Chondrocyte (in vitro differentiated cells): ENCODE results near the gene SLC35D2. TPM values are rescaled to one million over a fixed set of nuclear protein-coding genes. Genes with fewer than 3 reads are reported as not detected.

Experiments used
- DNase-seq: peaks from one replicate; pipeline ENCODE4 v3.0.0; 2021; ENCODE audit warnings: mixed read lengths, low spot score
- H3K27ac Mint-ChIP-seq: one replicate; pipeline ENCODE4 v1.8.0; 2021; ENCODE audit warnings: mild to moderate bottlenecking, moderate library complexity, mixed read lengths; ENCODE audit not compliant: unreplicated experiment
- H3K27me3 Mint-ChIP-seq: 2 replicates; pipeline ENCODE4 v1.8.0; 2021; ENCODE audit warnings: low read depth, mixed read lengths
- H3K36me3 Mint-ChIP-seq: 2 replicates; pipeline ENCODE4 v1.8.0; 2021; ENCODE audit warnings: low read depth, mixed read lengths
- H3K4me1 Mint-ChIP-seq: 2 replicates; pipeline ENCODE4 v1.8.0; 2021; ENCODE audit warnings: low read depth, mild to moderate bottlenecking, mixed read lengths
- H3K4me3 Mint-ChIP-seq: one replicate; pipeline ENCODE4 v1.8.0; 2021; ENCODE audit warnings: mild to moderate bottlenecking, moderate library complexity, mixed read lengths; ENCODE audit not compliant: unreplicated experiment
- H3K9me3 Mint-ChIP-seq: 2 replicates; pipeline ENCODE4 v1.8.0; 2021; ENCODE audit warnings: low read depth, mixed read lengths
- total RNA-seq: library from RNA; stranded (reverse); gene quantifications from 3 replicates; pipeline ENCODE4 v1.2.1, GENCODE V29; 2021
- TF ChIP-seq, protein P1 (sequence below): fragments of 200-600 bp; sonication (generic); IDR thresholded peaks from 2 replicates; pipeline ENCODE4 v1.5.0; 2021; ENCODE audit warnings: antibody characterized with exemption, mild to moderate bottlenecking, moderate library complexity

The SLC35D2 gene
- total RNA-seq, 1 donor from 2014 or later, result 13.0 TPM

DNA sequence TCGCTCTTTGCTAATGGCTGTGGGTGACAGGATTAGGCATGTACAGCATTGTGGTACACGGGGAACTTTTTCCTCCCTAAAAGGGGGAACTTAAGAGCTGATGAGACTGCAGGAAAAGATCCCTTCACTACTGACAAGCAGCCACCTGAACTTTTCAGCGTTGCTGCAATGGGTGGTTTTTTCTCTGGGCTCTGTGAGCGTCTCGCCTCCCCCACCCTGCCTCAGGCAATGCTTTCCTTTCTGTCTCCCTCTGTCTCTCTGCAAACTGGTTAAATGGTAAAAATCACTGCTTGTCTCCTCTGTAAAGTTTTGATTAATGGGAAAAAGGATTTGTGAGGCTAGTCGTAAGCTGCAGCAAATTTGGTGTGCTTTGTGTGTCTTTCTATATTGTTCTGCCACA is 101.9 kb downstream of the SLC35D2 start:
- no peaks in the 10 kb centered on the region for H3K27me3 Mint-ChIP-seq
- no peak overlapping the region for H3K4me3 Mint-ChIP-seq
- H3K9me3 Mint-ChIP-seq, result peaks cover 7% of the 10 kb centered on the region
- peaks cover 4% of the 10 kb centered on the region for H3K36me3 Mint-ChIP-seq
- H3K27ac Mint-ChIP-seq, result no peak overlapping the region
- no peaks in the 10 kb centered on the region for H3K4me1 Mint-ChIP-seq
- TF ChIP-seq, protein P1, sequence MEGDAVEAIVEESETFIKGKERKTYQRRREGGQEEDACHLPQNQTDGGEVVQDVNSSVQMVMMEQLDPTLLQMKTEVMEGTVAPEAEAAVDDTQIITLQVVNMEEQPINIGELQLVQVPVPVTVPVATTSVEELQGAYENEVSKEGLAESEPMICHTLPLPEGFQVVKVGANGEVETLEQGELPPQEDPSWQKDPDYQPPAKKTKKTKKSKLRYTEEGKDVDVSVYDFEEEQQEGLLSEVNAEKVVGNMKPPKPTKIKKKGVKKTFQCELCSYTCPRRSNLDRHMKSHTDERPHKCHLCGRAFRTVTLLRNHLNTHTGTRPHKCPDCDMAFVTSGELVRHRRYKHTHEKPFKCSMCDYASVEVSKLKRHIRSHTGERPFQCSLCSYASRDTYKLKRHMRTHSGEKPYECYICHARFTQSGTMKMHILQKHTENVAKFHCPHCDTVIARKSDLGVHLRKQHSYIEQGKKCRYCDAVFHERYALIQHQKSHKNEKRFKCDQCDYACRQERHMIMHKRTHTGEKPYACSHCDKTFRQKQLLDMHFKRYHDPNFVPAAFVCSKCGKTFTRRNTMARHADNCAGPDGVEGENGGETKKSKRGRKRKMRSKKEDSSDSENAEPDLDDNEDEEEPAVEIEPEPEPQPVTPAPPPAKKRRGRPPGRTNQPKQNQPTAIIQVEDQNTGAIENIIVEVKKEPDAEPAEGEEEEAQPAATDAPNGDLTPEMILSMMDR, result no peak
- no peak for DNase-seq

DNA sequence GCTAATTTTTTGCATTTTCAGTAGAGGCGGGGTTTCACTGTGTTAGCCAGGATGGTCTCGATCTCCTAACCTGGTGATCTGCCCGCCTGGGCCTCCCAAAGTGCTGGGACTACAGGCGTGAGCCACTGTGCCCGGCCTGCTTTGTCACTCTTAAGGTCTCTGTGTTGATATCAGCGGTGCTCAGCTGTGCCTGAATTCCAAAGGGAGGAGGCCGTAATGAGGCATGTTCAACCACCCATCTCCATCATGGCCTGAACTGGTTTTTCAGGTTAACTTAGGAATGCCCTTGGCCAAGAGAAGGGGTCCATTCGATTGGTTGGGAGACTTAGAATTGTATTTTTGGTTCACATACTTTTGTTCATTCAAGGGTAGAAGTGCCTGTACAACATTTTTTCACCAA is 103.6 kb downstream of the SLC35D2 start:
- no peak for DNase-seq
- Mint-ChIP-seq H3K4me1 (no peaks in the 10 kb centered on the region), H3K27me3 (no peaks in the 10 kb centered on the region), H3K27ac (no peak overlapping the region), H3K36me3 (peaks cover 13% of the 10 kb centered on the region), H3K9me3 (peaks cover 23% of the 10 kb centered on the region), H3K4me3 (no peak overlapping the region)
- TF ChIP-seq, protein P1, result no peak

DNA sequence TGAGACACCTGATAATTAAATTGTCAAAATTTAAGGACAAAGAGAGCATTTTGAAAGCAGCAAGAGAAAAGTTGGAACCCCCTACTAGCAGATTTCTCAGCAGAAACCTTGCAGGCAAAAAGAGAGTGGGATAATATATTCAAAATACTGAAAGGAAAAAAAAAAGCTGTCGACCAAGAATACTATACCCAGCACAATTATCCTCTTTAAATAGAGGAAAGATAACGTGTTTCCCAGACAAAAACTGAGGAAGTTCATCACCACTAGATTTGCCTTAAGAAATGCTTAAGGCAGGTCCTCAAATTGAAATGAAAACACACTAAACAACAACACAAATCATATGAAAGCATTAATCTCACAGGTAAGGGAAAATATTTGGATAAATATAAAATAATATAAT is 108.6 kb downstream of the SLC35D2 start:
- Mint-ChIP-seq H3K9me3 (peaks cover 34% of the 10 kb centered on the region), H3K27me3 (peaks cover 2% of the 10 kb centered on the region), H3K4me1 (peaks cover 4% of the 10 kb centered on the region), H3K27ac (no peak overlapping the region), H3K4me3 (no peak overlapping the region), H3K36me3 (peaks cover 23% of the 10 kb centered on the region)
- TF ChIP-seq, protein P1, result no peak
- DNase-seq, result no peak

Other genes starting within 250 kb of the SLC35D2 start
- gene HSD17B3, start 81.5 kb downstream of the SLC35D2 start, total RNA-seq, result not detected in 3 replicates
- 1.5 to 7.9 TPM (median 1.7 TPM) in 3 replicates for gene ZNF367, start 34.7 kb upstream of the SLC35D2 start, total RNA-seq
- gene HABP4, start 66.5 kb upstream of the SLC35D2 start, total RNA-seq, result 19.3 to 28.9 TPM (median 26.2 TPM) in 3 replicates
- gene CDC14B, start 236.1 kb upstream of the SLC35D2 start, total RNA-seq, result 14.5 to 16.8 TPM (median 15.5 TPM) in 3 replicates